Lung (tissue), 12 donors: ENCODE measurements around the gene UCN3. TPM values are rescaled to one million over a fixed set of nuclear protein-coding genes. Genes with fewer than 3 reads are reported as not detected.

Source experiments
- ATAC-seq: fragments of 200-7000 bp; cut with Tn5 transposase; one replicate; pipeline ENCODE4 v1.9.1; 2020; ENCODE audit warnings: moderate number of reproducible peaks; ENCODE audit not compliant: insufficient read depth, low FRiP score
- DNase-seq, 3 donors: peaks; one replicate each; pipeline ENCODE4 v3.0.0-alpha.2; 2013 to 2017
- H3K27ac ChIP-seq, 2 donors: one replicate each; pipeline ENCODE4 v1.5.1; 2013; ENCODE audit warnings: mild to moderate bottlenecking in 2 of 2, moderate library complexity in 2 of 2, control low read depth in 1 of 2, inconsistent platforms in 1 of 2, low read depth in 1 of 2, low read length in 1 of 2
- H3K27me3 ChIP-seq, 3 donors: one replicate each; pipeline ENCODE4 v1.5.1; 2013; ENCODE audit warnings: low read length in 2 of 3; ENCODE audit not compliant: control insufficient read depth in 3 of 3, insufficient read depth in 3 of 3
- H3K36me3 ChIP-seq, 4 donors: one replicate each; pipeline ENCODE4 v1.5.1; 2013; ENCODE audit warnings: low read length in 4 of 4, mild to moderate bottlenecking in 1 of 4, moderate library complexity in 1 of 4; ENCODE audit not compliant: control insufficient read depth in 4 of 4, insufficient read depth in 4 of 4
- H3K4me1 ChIP-seq, 5 donors: one replicate each; pipeline ENCODE4 v1.5.1; 2013; ENCODE audit warnings: low read length in 5 of 5, mild to moderate bottlenecking in 2 of 5, moderate library complexity in 1 of 5; ENCODE audit not compliant: control insufficient read depth in 5 of 5, insufficient read depth in 5 of 5
- H3K4me3 ChIP-seq: one replicate; pipeline ENCODE4 v1.5.1; 2013; ENCODE audit warnings: mild to moderate bottlenecking, control low read depth, moderate library complexity
- H3K9ac ChIP-seq, 2 donors: one replicate each; pipeline ENCODE4 v1.5.1; 2013; ENCODE audit warnings: low read length in 2 of 2, control low read depth in 1 of 2; ENCODE audit not compliant: insufficient read depth in 1 of 2
- H3K9me3 ChIP-seq, 4 donors: one replicate each; pipeline ENCODE4 v1.5.1; 2013; ENCODE audit warnings: low read length in 3 of 4, mild to moderate bottlenecking in 1 of 4, moderate library complexity in 1 of 4; ENCODE audit not compliant: control insufficient read depth in 4 of 4, insufficient read depth in 3 of 4
- WGBS, 2 donors: extraction: QIAGEN DNeasy Blood & Tissue Kit; methylation state at CpG; one replicate each; pipeline ENCODE4 v1.1.7; 2013; 5-methylcytosine and 5-hydroxymethylcytosine counted together
- polyA plus RNA-seq, 2 donors: library from polyadenylated mRNA; stranded (reverse); fragments of 200-250 nt; gene quantifications; one replicate each; pipeline ENCODE4 v1.2.1, GENCODE V29; 2013
- total RNA-seq, 2 donors: library from RNA; depleted of rRNA in 1 of 2; stranded (reverse); fragments of >200 nt in 1 of 2; gene quantifications; one replicate each; pipeline ENCODE4 v1.2.1, GENCODE V29; 2014 to 2021
- TF ChIP-seq, protein P1 (sequence below): IDR thresholded peaks from 2 replicates; pipeline ENCODE4 v1.5.1; 2012; ENCODE audit warnings: mild to moderate bottlenecking; ENCODE audit errors: control extremely low read depth, extremely low read depth
- donor health status: control.
- donor health status: control.
- donor health status: Bipolar disorder and iron deficiency.
- donor health status: healthy.
- donor health status: DM: yes; HTN: yes; CAD: no.

Gene UCN3
- total and polyA plus RNA-seq, 4 donors: 0.17 to 0.77 (median 0.53) TPM

DNA sequence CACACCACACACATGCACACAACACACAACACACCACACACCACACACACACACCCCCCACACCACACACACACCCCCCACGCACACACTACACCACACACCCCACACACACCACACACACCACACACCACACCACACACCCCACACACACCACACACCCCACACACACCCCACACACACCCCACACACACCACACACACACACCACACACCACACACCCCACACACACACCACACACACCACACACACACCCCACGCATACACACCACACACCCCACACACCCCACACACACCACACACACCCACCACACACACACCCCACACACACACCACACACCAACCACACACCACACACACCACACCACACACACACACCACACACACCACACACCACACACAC lies 16.4 kb downstream of the UCN3 start:
- TF ChIP-seq, protein P1, sequence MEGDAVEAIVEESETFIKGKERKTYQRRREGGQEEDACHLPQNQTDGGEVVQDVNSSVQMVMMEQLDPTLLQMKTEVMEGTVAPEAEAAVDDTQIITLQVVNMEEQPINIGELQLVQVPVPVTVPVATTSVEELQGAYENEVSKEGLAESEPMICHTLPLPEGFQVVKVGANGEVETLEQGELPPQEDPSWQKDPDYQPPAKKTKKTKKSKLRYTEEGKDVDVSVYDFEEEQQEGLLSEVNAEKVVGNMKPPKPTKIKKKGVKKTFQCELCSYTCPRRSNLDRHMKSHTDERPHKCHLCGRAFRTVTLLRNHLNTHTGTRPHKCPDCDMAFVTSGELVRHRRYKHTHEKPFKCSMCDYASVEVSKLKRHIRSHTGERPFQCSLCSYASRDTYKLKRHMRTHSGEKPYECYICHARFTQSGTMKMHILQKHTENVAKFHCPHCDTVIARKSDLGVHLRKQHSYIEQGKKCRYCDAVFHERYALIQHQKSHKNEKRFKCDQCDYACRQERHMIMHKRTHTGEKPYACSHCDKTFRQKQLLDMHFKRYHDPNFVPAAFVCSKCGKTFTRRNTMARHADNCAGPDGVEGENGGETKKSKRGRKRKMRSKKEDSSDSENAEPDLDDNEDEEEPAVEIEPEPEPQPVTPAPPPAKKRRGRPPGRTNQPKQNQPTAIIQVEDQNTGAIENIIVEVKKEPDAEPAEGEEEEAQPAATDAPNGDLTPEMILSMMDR: no peak
- Histone ChIP-seq H3K27me3 (no peaks in the 10 kb centered on the region), H3K4me1 (no peaks in the 10 kb centered on the region), H3K4me3 (no peak overlapping the region), H3K36me3 (no peaks in the 10 kb centered on the region), H3K9me3 (no peaks in the 10 kb centered on the region), H3K27ac (no peak overlapping the region), H3K9ac (no peak overlapping the region)
- 94 to 100% methylated on average over 2 of the region's 2 CpGs for WGBS, 2 donors
- no peak for DNase-seq
- no peak for ATAC-seq

GRCh38 chr10:5385224-5385623 lies 20.5 kb downstream of the UCN3 start:
- H3K27me3 ChIP-seq: no peaks in the 10 kb centered on the region
- WGBS, 2 donors: 72 to 91% methylated on average over 2 of the region's 2 CpGs
- H3K4me3 ChIP-seq: no peak overlapping the region
- TF ChIP-seq, protein P1: no peak
- no peak for ATAC-seq
- no peaks in the 10 kb centered on the region for H3K36me3 ChIP-seq
- H3K27ac ChIP-seq: no peak overlapping the region
- H3K4me1 ChIP-seq: no peaks in the 10 kb centered on the region
- DNase-seq: no peak
- no peak overlapping the region for H3K9ac ChIP-seq
- no peaks in the 10 kb centered on the region for H3K9me3 ChIP-seq

- Histone ChIP-seq H3K9ac (no peak overlapping the region), H3K27ac (no peak overlapping the region), H3K36me3 (no peaks in the 10 kb centered on the region), H3K4me1 (no peaks in the 10 kb centered on the region), H3K4me3 (no peak overlapping the region), H3K27me3 (no peaks in the 10 kb centered on the region), H3K9me3 (peaks cover 0 to 15% (median 4%) of the 10 kb centered on the region in 4 donors)
- WGBS, 2 donors: 91 to 96% methylated on average over 5 of the region's 5 CpGs
- DNase-seq (no peak), ATAC-seq (no peak)
- TF ChIP-seq, protein P1: no peak
Observed at GRCh38 chr10:5387169-5387568, 22.4 kb downstream of the UCN3 start.

DNA sequence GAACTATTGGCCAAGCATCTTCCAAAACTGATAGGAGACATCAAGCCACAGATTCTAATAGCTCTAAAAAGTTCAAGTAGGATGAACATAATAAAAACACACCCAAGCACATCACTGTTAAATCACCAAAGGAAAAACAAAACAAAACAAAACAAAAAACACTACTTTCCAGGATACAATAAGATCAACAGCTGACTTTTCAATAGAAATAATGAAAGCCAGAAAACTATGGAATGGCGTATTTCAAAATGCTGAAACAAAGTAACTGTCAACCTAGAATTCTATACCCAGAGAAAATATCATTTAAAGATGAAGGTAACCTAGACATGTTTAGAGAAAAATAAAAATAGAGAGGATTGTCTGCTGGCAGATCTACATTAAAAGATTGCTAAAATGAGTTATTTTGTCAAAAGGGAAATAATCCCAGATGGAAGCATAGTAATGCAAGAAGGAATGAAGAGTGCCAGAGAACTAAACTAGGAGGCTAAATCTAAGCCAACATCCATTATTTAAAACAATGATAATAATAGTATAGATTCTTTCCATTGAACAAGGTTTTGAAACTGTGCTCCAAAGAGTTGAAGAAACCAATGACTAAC lies 25.9 kb downstream of the UCN3 start:
- WGBS, 2 donors: 99 to 100% methylated on average over 1 of the region's 1 CpG
- TF ChIP-seq, protein P1: no peak
- DNase-seq: no peak

More for the DNA sequence above, 25.9 kb downstream of the UCN3 start:
- Histone ChIP-seq H3K36me3 (no peaks in the 10 kb centered on the region), H3K27ac (no peak overlapping the region), H3K4me1 (no peaks in the 10 kb centered on the region), H3K9me3 (peaks cover 0 to 15% (median 6%) of the 10 kb centered on the region in 4 donors), H3K9ac (no peak overlapping the region), H3K27me3 (no peaks in the 10 kb centered on the region), H3K4me3 (no peak overlapping the region)
- ATAC-seq: no peak
